Adrenal gland (tissue), 5 donors: Measurements from ENCODE around the gene ALB.

Experiments
- POLR2A ChIP-seq, 2 donors: fragments of 450-650 bp; IDR thresholded peaks; one replicate each; pipeline ENCODE4 v1.6.1; 2017; ENCODE audit warnings: antibody characterized with exemption in 2 of 2, mild to moderate bottlenecking in 2 of 2, moderate library complexity in 1 of 2
- TF ChIP-seq, protein P1 (sequence below), 6 experiments: fragments of 450-650 bp in 4 of 6; fragments of 200-600 bp in 2 of 6; sonication (generic) in 1 of 6; IDR thresholded peaks; 1 replicate in 5 of 6; 2 replicates in 1 of 6; pipeline versions ENCODE4 v1.5.1 to v1.8.0; 2016 to 2021; ENCODE audit warnings: antibody characterized with exemption in 6 of 6, mild to moderate bottlenecking in 2 of 6, moderate library complexity in 1 of 6
- donor health status: DM: no; HTN: no; CAD: no.

DNA sequence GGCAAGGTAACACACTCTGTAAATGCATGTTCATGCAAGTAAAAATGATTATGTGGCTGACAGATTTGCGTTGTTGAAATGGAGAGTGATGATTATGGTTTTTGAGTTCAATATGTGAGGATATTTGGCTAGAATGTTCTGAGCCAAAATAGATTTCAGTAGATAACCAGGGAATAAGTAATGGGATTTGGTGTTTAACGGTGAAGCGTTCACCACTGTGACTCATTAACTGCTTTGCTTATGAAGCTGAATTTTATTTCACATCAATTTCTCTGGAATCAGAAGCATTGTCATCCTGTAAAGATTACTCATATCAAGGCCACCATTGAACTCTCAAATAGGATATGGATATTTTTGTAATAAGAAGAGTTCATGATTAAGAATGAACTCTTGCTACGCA lies 43.6 kb downstream of the ALB start:
- TF ChIP-seq, protein P1, sequence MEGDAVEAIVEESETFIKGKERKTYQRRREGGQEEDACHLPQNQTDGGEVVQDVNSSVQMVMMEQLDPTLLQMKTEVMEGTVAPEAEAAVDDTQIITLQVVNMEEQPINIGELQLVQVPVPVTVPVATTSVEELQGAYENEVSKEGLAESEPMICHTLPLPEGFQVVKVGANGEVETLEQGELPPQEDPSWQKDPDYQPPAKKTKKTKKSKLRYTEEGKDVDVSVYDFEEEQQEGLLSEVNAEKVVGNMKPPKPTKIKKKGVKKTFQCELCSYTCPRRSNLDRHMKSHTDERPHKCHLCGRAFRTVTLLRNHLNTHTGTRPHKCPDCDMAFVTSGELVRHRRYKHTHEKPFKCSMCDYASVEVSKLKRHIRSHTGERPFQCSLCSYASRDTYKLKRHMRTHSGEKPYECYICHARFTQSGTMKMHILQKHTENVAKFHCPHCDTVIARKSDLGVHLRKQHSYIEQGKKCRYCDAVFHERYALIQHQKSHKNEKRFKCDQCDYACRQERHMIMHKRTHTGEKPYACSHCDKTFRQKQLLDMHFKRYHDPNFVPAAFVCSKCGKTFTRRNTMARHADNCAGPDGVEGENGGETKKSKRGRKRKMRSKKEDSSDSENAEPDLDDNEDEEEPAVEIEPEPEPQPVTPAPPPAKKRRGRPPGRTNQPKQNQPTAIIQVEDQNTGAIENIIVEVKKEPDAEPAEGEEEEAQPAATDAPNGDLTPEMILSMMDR (IDR thresholded peaks at IDR 0.05), result no peak
- TF ChIP-seq POLR2A (IDR thresholded peaks at IDR 0.05), result no peak
